ENCODE results near the gene SPECC1L.
"Not testable (repeated sequence)": the region's sequence is repeated elsewhere in the genome, so short reads cannot be mapped to it uniquely, and the experiment has no call there.

GRCh38 chr22:24294913-24295312, 24.3 kb downstream of the SPECC1L start:
- not testable (repeated sequence) for TF ChIP-seq CTCF, POLR2A, POLR2AphosphoS5, EP300 (IDR thresholded peaks at IDR 0.05)

Data from upper lobe of left lung (tissue), 4 donors.